ENCODE measurements around the gene DOHH.

GRCh38 chr19:3518255-3518654 is 17.8 kb upstream of the DOHH start:
- TF ChIP-seq, protein P1, sequence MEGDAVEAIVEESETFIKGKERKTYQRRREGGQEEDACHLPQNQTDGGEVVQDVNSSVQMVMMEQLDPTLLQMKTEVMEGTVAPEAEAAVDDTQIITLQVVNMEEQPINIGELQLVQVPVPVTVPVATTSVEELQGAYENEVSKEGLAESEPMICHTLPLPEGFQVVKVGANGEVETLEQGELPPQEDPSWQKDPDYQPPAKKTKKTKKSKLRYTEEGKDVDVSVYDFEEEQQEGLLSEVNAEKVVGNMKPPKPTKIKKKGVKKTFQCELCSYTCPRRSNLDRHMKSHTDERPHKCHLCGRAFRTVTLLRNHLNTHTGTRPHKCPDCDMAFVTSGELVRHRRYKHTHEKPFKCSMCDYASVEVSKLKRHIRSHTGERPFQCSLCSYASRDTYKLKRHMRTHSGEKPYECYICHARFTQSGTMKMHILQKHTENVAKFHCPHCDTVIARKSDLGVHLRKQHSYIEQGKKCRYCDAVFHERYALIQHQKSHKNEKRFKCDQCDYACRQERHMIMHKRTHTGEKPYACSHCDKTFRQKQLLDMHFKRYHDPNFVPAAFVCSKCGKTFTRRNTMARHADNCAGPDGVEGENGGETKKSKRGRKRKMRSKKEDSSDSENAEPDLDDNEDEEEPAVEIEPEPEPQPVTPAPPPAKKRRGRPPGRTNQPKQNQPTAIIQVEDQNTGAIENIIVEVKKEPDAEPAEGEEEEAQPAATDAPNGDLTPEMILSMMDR (IDR thresholded peaks at IDR 0.05) = no peak
- TF ChIP-seq POLR2A (IDR thresholded peaks at IDR 0.05) (no peak), POLR2AphosphoS5 (IDR thresholded peaks at IDR 0.05) (no peak)
